ENCODE results near the gene BMP7. TPM values are rescaled to one million over a fixed set of nuclear protein-coding genes. Genes with fewer than 3 reads are reported as not detected.

Gene BMP7
- total RNA-seq, 4 donors from 2014 or later, result 0.44 to 0.82 TPM; not detected in 2

- no peak for TF ChIP-seq CTCF (IDR thresholded peaks at IDR 0.05; ENCODE audit: low read depth)
Observed at GRCh38 chr20:57225830-57226229, 40.6 kb downstream of the BMP7 start.

- TF ChIP-seq CTCF (IDR thresholded peaks at IDR 0.05; ENCODE audit: low read depth), result no peak
Observed at GRCh38 chr20:57225197-57225733, 41.2 kb downstream of the BMP7 start.

GRCh38 chr20:57224641-57225138 is 41.8 kb downstream of the BMP7 start:
- TF ChIP-seq CTCF (IDR thresholded peaks at IDR 0.05; ENCODE audit: low read depth), result no peak

GRCh38 chr20:57223648-57224489 is 42.6 kb downstream of the BMP7 start:
- no peak for TF ChIP-seq CTCF (IDR thresholded peaks at IDR 0.05; ENCODE audit: low read depth)

- TF ChIP-seq CTCF (IDR thresholded peaks at IDR 0.05; ENCODE audit: low read depth), result no peak
Observed at GRCh38 chr20:57222631-57222950, 43.9 kb downstream of the BMP7 start.

- no peak for TF ChIP-seq CTCF (IDR thresholded peaks at IDR 0.05; ENCODE audit: low read depth)
Observed at GRCh38 chr20:57221916-57222630, 44.4 kb downstream of the BMP7 start.
